ENCODE data around the gene TTC21A. TPM values are rescaled to one million over a fixed set of nuclear protein-coding genes. Genes with fewer than 3 reads are reported as not detected.
A peak's percentile ranks its signal among the peaks of the same experiment; 100 is the strongest.
"Not testable (repeated sequence)": the region's sequence is repeated elsewhere in the genome, so short reads cannot be mapped to it uniquely, and the experiment has no call there.

The TTC21A gene
- total RNA-seq = 0.90 and 3.2 TPM in 2 replicates

- DNase-seq (ENCODE audit: low read depth in 2 of 2) = peak; percentile 67 to 89
These were observed at the start of gene TTC21A, which contains the start of gene GORASP1 for GRCh38 chr3:39107388-39108199. Gene TTC21A (plus strand): TSS chr3:39107680. CDS start chr3:39107838, 158 bp downstream. Gene GORASP1 (minus strand): TSS chr3:39107627. CDS start chr3:39107541, 86 bp downstream.

GRCh38 chr3:39061228-39061627, 46.3 kb upstream of the TTC21A start:
- DNase-seq (ENCODE audit: low read depth in 2 of 2) = not testable (repeated sequence)

- no peak for DNase-seq (ENCODE audit: low read depth in 2 of 2)
These were observed 45.3 kb upstream of the TTC21A start for GRCh38 chr3:39062180-39062579.

GRCh38 chr3:39063143-39063542, 44.3 kb upstream of the TTC21A start:
- no peak for DNase-seq (ENCODE audit: low read depth in 2 of 2)

- no peak for DNase-seq (ENCODE audit: low read depth in 2 of 2)
These were observed 42.8 kb upstream of the TTC21A start for GRCh38 chr3:39064646-39065045.

- DNase-seq (ENCODE audit: low read depth in 2 of 2) = peak in 1 of 2 donors; percentile 34
These were observed 42.3 kb upstream of the TTC21A start for GRCh38 chr3:39065197-39065596.

- DNase-seq (ENCODE audit: low read depth in 2 of 2) = no peak
These were observed 40.2 kb upstream of the TTC21A start for GRCh38 chr3:39067286-39067685.

GRCh38 chr3:39068556-39068955, 38.9 kb upstream of the TTC21A start:
- DNase-seq (ENCODE audit: low read depth in 2 of 2) = no peak

GRCh38 chr3:39075910-39076309, 31.6 kb upstream of the TTC21A start:
- no peak for DNase-seq (ENCODE audit: low read depth in 2 of 2)

GRCh38 chr3:39079530-39079929, 27.9 kb upstream of the TTC21A start:
- DNase-seq (ENCODE audit: low read depth in 2 of 2) = no peak

GRCh38 chr3:39080026-39080425, 27.5 kb upstream of the TTC21A start:
- DNase-seq (ENCODE audit: low read depth in 2 of 2) = no peak

GRCh38 chr3:39082666-39083313, 24.7 kb upstream of the TTC21A start:
- DNase-seq (ENCODE audit: low read depth in 2 of 2) = no peak

- no peak for DNase-seq (ENCODE audit: low read depth in 2 of 2)
These were observed 21.3 kb upstream of the TTC21A start for GRCh38 chr3:39086144-39086543.

- DNase-seq (ENCODE audit: low read depth in 2 of 2) = no peak
These were observed 19.0 kb upstream of the TTC21A start for GRCh38 chr3:39088456-39088855.

- peak in 1 of 2 donors; percentile 12 for DNase-seq (ENCODE audit: low read depth in 2 of 2)
These were observed 18.6 kb upstream of the TTC21A start for GRCh38 chr3:39088889-39089288.

GRCh38 chr3:39090922-39091321, 16.6 kb upstream of the TTC21A start:
- DNase-seq (ENCODE audit: low read depth in 2 of 2) = no peak

GRCh38 chr3:39094851-39095677, 12.4 kb upstream of the TTC21A start:
- no peak for DNase-seq (ENCODE audit: low read depth in 2 of 2)

GRCh38 chr3:39095778-39096177, 11.7 kb upstream of the TTC21A start:
- DNase-seq (ENCODE audit: low read depth in 2 of 2) = no peak

GRCh38 chr3:39096775-39097174, 10.7 kb upstream of the TTC21A start:
- peak in 1 of 2 donors; percentile 40 for DNase-seq (ENCODE audit: low read depth in 2 of 2)

- no peak for DNase-seq (ENCODE audit: low read depth in 2 of 2)
These were observed 9.6 kb upstream of the TTC21A start for GRCh38 chr3:39097716-39098472.

- DNase-seq (ENCODE audit: low read depth in 2 of 2) = no peak
These were observed 8.9 kb upstream of the TTC21A start for GRCh38 chr3:39098473-39099000.

Data from dermis microvascular lymphatic vessel endothelial cell (primary cell).